IPS DF 6.9 (cell line): ENCODE measurements around the gene MSH4.
A peak's percentile ranks its signal among the peaks of the same experiment; 100 is the strongest.

Source experiments
- DNase-seq: peaks from one replicate; pipeline ENCODE4 v3.0.0-alpha.2; 2013; ENCODE audit warnings: low read depth, low spot score
- H3K27ac ChIP-seq: one replicate; pipeline ENCODE4 v1.5.1; 2013; ENCODE audit warnings: low read length, control low read depth
- H3K27me3 ChIP-seq: 2 replicates; pipeline ENCODE4 v1.6.1; 2013; ENCODE audit warnings: mild to moderate bottlenecking, low read length; ENCODE audit not compliant: control insufficient read depth, insufficient read depth
- H3K36me3 ChIP-seq: 2 replicates; pipeline ENCODE4 v1.6.1; 2013; ENCODE audit warnings: low read length; ENCODE audit not compliant: control insufficient read depth, insufficient read depth
- H3K4me1 ChIP-seq: 2 replicates; pipeline ENCODE4 v1.6.1; 2013; ENCODE audit warnings: low read length; ENCODE audit not compliant: control insufficient read depth, insufficient read depth
- H3K4me3 ChIP-seq: 2 replicates; pipeline ENCODE4 v1.5.1; 2013; ENCODE audit warnings: mild to moderate bottlenecking, low read length
- H3K9me3 ChIP-seq: 2 replicates; pipeline ENCODE4 v1.6.1; 2013; ENCODE audit warnings: low read length, inconsistent platforms; ENCODE audit not compliant: control insufficient read depth, insufficient read depth
- WGBS: extraction: QIAGEN DNeasy Blood & Tissue Kit; methylation state at CpG from one replicate; pipeline ENCODE4 v1.1.7; 2013; ENCODE audit warnings: mixed read lengths, missing lambda C conversion rate; ENCODE audit not compliant: insufficient read length, insufficient coverage; 5-methylcytosine and 5-hydroxymethylcytosine counted together

MSH4 gene

GRCh38 chr1:75838079-75838478 lies 41.4 kb downstream of the MSH4 start:
- Histone ChIP-seq H3K36me3 (no peaks in the 10 kb centered on the region), H3K4me1 (no peaks in the 10 kb centered on the region), H3K4me3 (no peak overlapping the region), H3K27ac (no peak overlapping the region), H3K27me3 (no peaks in the 10 kb centered on the region), H3K9me3 (no peaks in the 10 kb centered on the region)
- no peak for DNase-seq
- no CpG with 5 or more reads among the region's 2 CpGs for WGBS

DNA sequence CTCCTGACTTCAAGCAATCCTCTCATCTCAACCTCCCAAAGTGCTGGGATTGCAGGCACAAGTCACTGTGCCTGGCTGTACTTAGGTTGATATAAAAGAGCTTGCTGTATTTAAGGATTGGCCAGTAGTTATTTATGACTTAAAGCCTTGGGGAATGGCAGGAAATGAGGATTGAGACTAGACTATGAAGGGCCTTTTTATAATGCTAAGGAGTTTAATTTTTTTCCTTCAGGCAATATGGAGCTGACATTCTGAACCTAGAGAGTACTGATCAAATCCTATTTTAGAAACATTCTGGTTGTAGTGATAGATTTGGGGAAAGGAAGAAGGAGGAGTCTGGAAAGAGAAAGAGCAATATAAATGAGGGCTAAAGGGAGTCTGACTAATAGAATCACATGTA lies 44.7 kb downstream of the MSH4 start:
- no peaks in the 10 kb centered on the region for H3K9me3 ChIP-seq
- no peaks in the 10 kb centered on the region for H3K27me3 ChIP-seq
- no peak overlapping the region for H3K4me3 ChIP-seq
- no peak overlapping the region for H3K27ac ChIP-seq
- no peaks in the 10 kb centered on the region for H3K4me1 ChIP-seq
- no peak for DNase-seq
- no peaks in the 10 kb centered on the region for H3K36me3 ChIP-seq

GRCh38 chr1:75845576-75845975 lies 48.9 kb downstream of the MSH4 start:
- Histone ChIP-seq H3K27ac (no peak overlapping the region), H3K27me3 (no peaks in the 10 kb centered on the region), H3K9me3 (no peaks in the 10 kb centered on the region), H3K4me1 (no peaks in the 10 kb centered on the region), H3K36me3 (no peaks in the 10 kb centered on the region), H3K4me3 (no peak overlapping the region)
- DNase-seq: no peak
- WGBS: no CpG with 5 or more reads among the region's 1 CpG

- no peaks in the 10 kb centered on the region for H3K9me3 ChIP-seq
- DNase-seq: no peak
- H3K4me1 ChIP-seq: no peaks in the 10 kb centered on the region
- H3K4me3 ChIP-seq: no peak overlapping the region
- no peak overlapping the region for H3K27ac ChIP-seq
- WGBS: no CpG with 5 or more reads among the region's 2 CpGs
- H3K36me3 ChIP-seq: no peaks in the 10 kb centered on the region
- H3K27me3 ChIP-seq: no peaks in the 10 kb centered on the region
Observed at GRCh38 chr1:75855010-75855409, 58.3 kb downstream of the MSH4 start.

GRCh38 chr1:75855734-75856133 lies 59.1 kb downstream of the MSH4 start:
- Histone ChIP-seq H3K27me3 (no peaks in the 10 kb centered on the region), H3K4me1 (no peaks in the 10 kb centered on the region), H3K36me3 (no peaks in the 10 kb centered on the region), H3K27ac (no peak overlapping the region), H3K4me3 (no peak overlapping the region), H3K9me3 (no peaks in the 10 kb centered on the region)
- no peak for DNase-seq

DNA sequence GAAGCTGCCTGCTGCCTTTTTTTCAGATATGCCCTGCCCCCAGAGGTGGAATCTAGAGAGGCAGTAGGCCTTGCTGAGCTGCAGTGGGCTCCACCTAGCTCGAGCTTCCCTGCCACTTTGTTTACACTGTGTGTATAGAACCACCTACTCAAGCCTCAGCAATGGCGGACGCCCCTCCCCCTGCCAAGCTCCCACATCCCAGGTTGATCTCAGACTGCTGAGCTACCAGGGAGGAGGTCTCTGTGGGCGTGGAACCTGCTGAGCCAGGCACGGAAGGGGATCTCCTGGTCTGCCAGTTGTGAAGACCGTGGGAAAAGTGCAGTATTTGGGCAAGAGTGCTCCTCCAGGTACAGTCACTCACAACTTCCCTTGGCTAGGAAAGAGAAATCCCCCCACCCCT lies 65.1 kb downstream of the MSH4 start:
- Histone ChIP-seq H3K4me3 (no peak overlapping the region), H3K27ac (no peak overlapping the region), H3K36me3 (no peaks in the 10 kb centered on the region), H3K9me3 (no peaks in the 10 kb centered on the region), H3K27me3 (no peaks in the 10 kb centered on the region), H3K4me1 (peaks cover 3% of the 10 kb centered on the region; the same call in 1 of the 2 replicates)
- no CpG with 5 or more reads among the region's 6 CpGs for WGBS
- DNase-seq: no peak

DNA sequence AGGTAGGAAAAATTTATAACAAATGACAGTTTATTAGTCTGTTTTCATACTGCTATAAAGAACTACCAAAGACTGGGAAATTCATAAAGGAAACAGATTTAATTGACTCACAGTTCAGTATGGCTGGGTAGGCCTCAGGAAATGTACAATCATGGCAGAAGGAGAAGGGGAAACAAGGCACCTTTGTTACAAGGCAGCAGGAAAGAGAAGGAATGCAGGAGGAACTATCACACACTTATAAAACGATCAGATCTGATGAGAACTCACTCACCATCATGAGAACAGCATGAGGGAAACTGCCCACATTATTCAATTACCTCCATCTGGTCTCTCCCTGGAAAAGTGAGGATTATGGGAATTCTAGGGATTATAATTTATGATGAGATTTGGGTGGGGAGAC lies 74.3 kb downstream of the MSH4 start:
- no CpG with 5 or more reads among the region's 1 CpG for WGBS
- DNase-seq: no peak
- Histone ChIP-seq H3K36me3 (no peaks in the 10 kb centered on the region), H3K27me3 (no peaks in the 10 kb centered on the region), H3K4me1 (no peaks in the 10 kb centered on the region), H3K27ac (no peak overlapping the region), H3K4me3 (no peak overlapping the region), H3K9me3 (no peaks in the 10 kb centered on the region)

- no CpG with 5 or more reads among the region's 1 CpG for WGBS
- H3K36me3 ChIP-seq: no peaks in the 10 kb centered on the region
- H3K27ac ChIP-seq: no peak overlapping the region
- no peak overlapping the region for H3K4me3 ChIP-seq
- H3K27me3 ChIP-seq: no peaks in the 10 kb centered on the region
- no peaks in the 10 kb centered on the region for H3K9me3 ChIP-seq
- DNase-seq: no peak
- H3K4me1 ChIP-seq: no peaks in the 10 kb centered on the region
Observed at GRCh38 chr1:75879985-75880384, 83.3 kb downstream of the MSH4 start.

- WGBS: no CpG with 5 or more reads among the region's 1 CpG
Observed at GRCh38 chr1:75884437-75884836, 87.8 kb downstream of the MSH4 start.

GRCh38 chr1:75901371-75901770 lies 104.7 kb downstream of the MSH4 start:
- Histone ChIP-seq H3K9me3 (no peaks in the 10 kb centered on the region), H3K4me3 (no peak overlapping the region), H3K36me3 (no peaks in the 10 kb centered on the region), H3K27ac (no peak overlapping the region), H3K4me1 (no peaks in the 10 kb centered on the region), H3K27me3 (no peaks in the 10 kb centered on the region)
- WGBS: no CpG with 5 or more reads among the region's 1 CpG
- DNase-seq: no peak

More at GRCh38 chr1:75884437-75884836, 87.8 kb downstream of the MSH4 start:
- DNase-seq: no peak
- no peaks in the 10 kb centered on the region for H3K27me3 ChIP-seq
- H3K9me3 ChIP-seq: no peaks in the 10 kb centered on the region
- no peak overlapping the region for H3K4me3 ChIP-seq
- no peaks in the 10 kb centered on the region for H3K4me1 ChIP-seq
- H3K27ac ChIP-seq: no peak overlapping the region
- H3K36me3 ChIP-seq: no peaks in the 10 kb centered on the region

GRCh38 chr1:75908717-75909152 lies 112.1 kb downstream of the MSH4 start:
- no peak overlapping the region for H3K27ac ChIP-seq
- H3K4me3 ChIP-seq: no peak overlapping the region
- no peaks in the 10 kb centered on the region for H3K4me1 ChIP-seq
- no peaks in the 10 kb centered on the region for H3K36me3 ChIP-seq
- DNase-seq: peak; percentile 43
- H3K27me3 ChIP-seq: no peaks in the 10 kb centered on the region
- no peaks in the 10 kb centered on the region for H3K9me3 ChIP-seq
- WGBS: no CpG with 5 or more reads among the region's 2 CpGs
